A673 (cell line): Measurements from ENCODE around the gene TRMT10A.

Source experiments
- CTCF ChIP-seq: fragments of 300-800, 200-600 bp; sonication (generic); conservative IDR thresholded peaks from 2 replicates; pipeline ENCODE4 v1.5.1; 2017; ENCODE audit warnings: low read depth, mild to moderate bottlenecking, antibody characterized with exemption, low read length, moderate library complexity, mixed read lengths
- EZH2 ChIP-seq: fragments of 200-600 bp; sonication (generic); IDR thresholded peaks from 2 replicates; pipeline ENCODE4 v1.6.1; 2017; ENCODE audit warnings: borderline replicate concordance, low read depth, mild to moderate bottlenecking, mixed read lengths, antibody characterized with exemption, low read length; ENCODE audit not compliant: poor library complexity, severe bottlenecking

- TF ChIP-seq CTCF (no peak), EZH2 (no peak)
Measured at GRCh38 chr4:99563310-99564186, at the start of gene TRMT10A.
